Neuronal stem cell (in vitro differentiated cells): ENCODE measurements around the gene GADD45G.

Experiments used
- DNase-seq: peaks from one replicate; pipeline ENCODE4 v3.0.0-alpha.2; 2013; ENCODE audit warnings: low spot score
- H2AFZ ChIP-seq: one replicate; pipeline ENCODE4 v1.6.1; 2013; ENCODE audit warnings: mild to moderate bottlenecking, low read length, inconsistent platforms
- H2AK5ac ChIP-seq: 2 replicates; pipeline ENCODE4 v1.6.1; 2013; ENCODE audit warnings: low read depth, mild to moderate bottlenecking, inconsistent platforms, low read length, moderate library complexity, mixed read lengths
- H2BK120ac ChIP-seq: 2 replicates; pipeline ENCODE4 v1.6.1; 2013; ENCODE audit warnings: low read depth, mild to moderate bottlenecking, inconsistent platforms, low read length, moderate library complexity, mixed read lengths
- H2BK12ac ChIP-seq: one replicate; pipeline ENCODE4 v1.6.1; 2013; ENCODE audit warnings: low read length, inconsistent platforms
- H2BK15ac ChIP-seq: 2 replicates; pipeline ENCODE4 v1.6.1; 2013; ENCODE audit warnings: mild to moderate bottlenecking, low read length, inconsistent platforms, mixed read lengths
- H2BK5ac ChIP-seq: one replicate; pipeline ENCODE4 v1.6.1; 2013; ENCODE audit warnings: inconsistent platforms, mild to moderate bottlenecking, low read length, moderate library complexity
- H3K14ac ChIP-seq: one replicate; pipeline ENCODE4 v1.6.1; 2013; ENCODE audit warnings: low read length, inconsistent platforms
- H3K18ac ChIP-seq: 2 replicates; pipeline ENCODE4 v1.6.1; 2013; ENCODE audit warnings: low read length, inconsistent platforms
- H3K23ac ChIP-seq: 2 replicates; pipeline ENCODE4 v1.6.1; 2013; ENCODE audit warnings: low read depth, mild to moderate bottlenecking, mixed read lengths, low read length, inconsistent platforms; ENCODE audit not compliant: poor library complexity
- H3K27ac ChIP-seq: replicated peaks from 3 replicates; pipeline ENCODE4 v1.5.1; 2013; ENCODE audit warnings: low read length, inconsistent platforms
- H3K27me3 ChIP-seq, 3 experiments: 2 replicates each; pipeline ENCODE4 v1.6.1; 2013; ENCODE audit warnings: low read length in 3 of 3, mild to moderate bottlenecking in 2 of 3, inconsistent platforms in 1 of 3, low read depth in 1 of 3, mixed read lengths in 1 of 3, moderate library complexity in 1 of 3; ENCODE audit not compliant: control insufficient read depth in 3 of 3, insufficient read depth in 3 of 3
- H3K36me3 ChIP-seq, 2 donors: replicated peaks in 1 of 2; 2 replicates each; pipeline ENCODE4 v1.6.1; 2013; ENCODE audit warnings: low read length in 2 of 2; ENCODE audit not compliant: control insufficient read depth in 2 of 2, insufficient read depth in 2 of 2
- H3K4ac ChIP-seq: 2 replicates; pipeline ENCODE4 v1.6.1; 2013; ENCODE audit warnings: inconsistent platforms, mild to moderate bottlenecking, low read length, moderate library complexity
- H3K4me1 ChIP-seq, 2 donors: 1 replicate in 1 of 2; 2 replicates in 1 of 2; pipeline ENCODE4 v1.6.1; 2013; ENCODE audit warnings: low read length in 2 of 2, low read depth in 1 of 2; ENCODE audit not compliant: control insufficient read depth in 2 of 2, insufficient read depth in 1 of 2
- H3K4me2 ChIP-seq: one replicate; pipeline ENCODE4 v1.6.1; 2013; ENCODE audit warnings: mild to moderate bottlenecking, low read length, inconsistent platforms; ENCODE audit not compliant: insufficient read depth, poor library complexity, severe bottlenecking
- H3K4me3 ChIP-seq, 2 donors: 2 replicates each; pipeline ENCODE4 v1.5.1; 2013; ENCODE audit warnings: low read length in 2 of 2, mild to moderate bottlenecking in 2 of 2, inconsistent platforms in 1 of 2, moderate library complexity in 1 of 2
- H3K79me1 ChIP-seq: one replicate; pipeline ENCODE4 v1.6.1; 2013; ENCODE audit warnings: low read depth, mild to moderate bottlenecking, inconsistent platforms, low read length, moderate library complexity
- H3K9ac ChIP-seq: one replicate; pipeline ENCODE4 v1.6.1; 2013; ENCODE audit warnings: mild to moderate bottlenecking, low read depth, low read length, inconsistent platforms; ENCODE audit not compliant: poor library complexity
- H3K9me3 ChIP-seq, 2 donors: replicated peaks in 1 of 2; 2 replicates each; pipeline versions ENCODE3 to v1.6.1; 2013; ENCODE audit warnings: low read length in 2 of 2, mild to moderate bottlenecking in 2 of 2, inconsistent platforms in 1 of 2, low read depth in 1 of 2, mixed read lengths in 1 of 2, moderate library complexity in 1 of 2; ENCODE audit not compliant: control insufficient read depth in 2 of 2, insufficient read depth in 1 of 2
- H4K8ac ChIP-seq: one replicate; pipeline ENCODE4 v1.6.1; 2013; ENCODE audit warnings: low read depth, mild to moderate bottlenecking, inconsistent platforms, low read length, moderate library complexity
- H4K91ac ChIP-seq: one replicate; pipeline ENCODE4 v1.6.1; 2013; ENCODE audit warnings: low read length, low read depth, mild to moderate bottlenecking, inconsistent platforms; ENCODE audit not compliant: poor library complexity
- WGBS, 2 donors: extraction: QIAGEN DNeasy Blood & Tissue Kit; methylation state at CpG; one replicate each; pipeline ENCODE4 v1.1.7; 2013; ENCODE audit warnings: missing lambda C conversion rate in 2 of 2, mixed read lengths in 1 of 2; ENCODE audit not compliant: insufficient read length in 2 of 2, insufficient replicate concordance in 1 of 2; ENCODE audit errors: extremely low coverage in 2 of 2; 5-methylcytosine and 5-hydroxymethylcytosine counted together

GADD45G gene

GRCh38 chr9:89590415-89590814, 14.4 kb upstream of the GADD45G start:
- no peak overlapping the region for H2BK120ac ChIP-seq
- no peaks in the 10 kb centered on the region for H3K9me3 ChIP-seq
- no peak for DNase-seq
- H3K23ac ChIP-seq: no peak overlapping the region
- H3K27ac ChIP-seq: no peak overlapping the region
- no peak overlapping the region for H3K9ac ChIP-seq
- H3K14ac ChIP-seq: no peak overlapping the region
- no peak overlapping the region for H3K4me2 ChIP-seq
- H3K36me3 ChIP-seq: no peaks in the 10 kb centered on the region
- H4K91ac ChIP-seq: no peak overlapping the region
- no peak overlapping the region for H2BK5ac ChIP-seq
- H3K4me1 ChIP-seq: peaks cover 0 to 6% of the 10 kb centered on the region in 2 donors
- no peak overlapping the region for H3K18ac ChIP-seq
- no peak overlapping the region for H3K4ac ChIP-seq
- H3K27me3 ChIP-seq: peaks cover 0 to 33% (median 0%) of the 10 kb centered on the region in 3 experiments
- WGBS, 2 donors: no CpG with 5 or more reads among the region's 2 CpGs
- H3K79me1 ChIP-seq: no peaks in the 10 kb centered on the region
- H3K4me3 ChIP-seq: no peak overlapping the region
- H4K8ac ChIP-seq: no peak overlapping the region
- H2AK5ac ChIP-seq: no peak overlapping the region
- H2BK15ac ChIP-seq: no peak overlapping the region
- H2AFZ ChIP-seq: no peak overlapping the region
- no peak overlapping the region for H2BK12ac ChIP-seq

DNA sequence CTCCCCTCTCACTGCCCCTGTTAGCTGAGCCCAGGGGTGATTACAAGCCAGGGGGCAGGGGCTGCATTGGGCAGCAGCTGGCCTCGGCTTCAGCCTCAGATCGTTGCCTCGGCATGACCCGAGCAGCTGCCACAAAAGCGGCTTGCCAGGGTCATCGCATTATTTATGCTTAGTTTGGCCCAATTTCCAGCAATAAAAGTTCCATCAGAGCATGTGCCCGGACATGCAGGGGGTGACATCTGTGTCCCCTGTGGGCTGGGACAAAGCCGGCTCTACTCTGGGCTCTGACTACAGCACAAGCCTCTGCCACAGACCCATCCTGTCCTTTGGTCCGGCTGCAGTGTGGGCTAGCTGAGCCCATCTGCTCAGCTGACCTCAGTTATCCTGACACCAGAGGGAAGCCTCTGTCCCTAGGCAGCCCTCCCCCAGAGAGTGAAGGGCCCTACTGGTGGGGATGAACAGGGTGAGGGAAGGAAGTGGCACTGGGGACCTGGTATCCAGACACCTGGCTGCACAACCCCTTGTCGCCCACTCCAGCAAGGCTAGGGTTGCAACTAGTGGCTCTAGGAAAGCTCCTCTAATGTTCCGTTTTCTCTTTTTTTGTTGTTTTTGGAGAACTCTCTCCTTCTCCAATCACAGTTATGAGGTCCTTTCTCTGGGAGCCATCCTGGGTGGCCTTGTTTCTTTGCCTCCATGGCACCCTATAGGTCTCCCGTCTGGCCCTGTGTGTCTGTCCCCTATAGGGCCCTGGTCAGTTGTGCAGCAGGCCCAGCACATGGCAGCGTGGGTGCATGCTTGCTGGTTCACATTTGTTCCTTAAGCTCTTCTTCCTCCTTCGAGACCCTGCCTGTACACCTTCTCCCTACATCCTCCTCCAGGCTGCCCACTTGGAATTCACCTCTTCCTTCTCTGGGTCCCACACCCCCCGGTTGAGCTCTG, 13.3 kb upstream of the GADD45G start:
- Histone ChIP-seq H3K4me3 (peak overlapping the region in 1 of 2 donors; percentile 27), H3K27ac (no peak overlapping the region), H3K14ac (peak overlapping the region; percentile 26), H2AFZ (no peak overlapping the region), H3K9me3 (no peaks in the 10 kb centered on the region), H2BK15ac (peak overlapping the region; percentile 14), H3K4me1 (peaks cover 0 to 6% of the 10 kb centered on the region in 2 donors), H2AK5ac (no peak overlapping the region), H3K4ac (no peak overlapping the region), H4K8ac (no peak overlapping the region), H3K4me2 (no peak overlapping the region), H3K36me3 (no peaks in the 10 kb centered on the region), H4K91ac (no peak overlapping the region), H2BK120ac (no peak overlapping the region), H2BK12ac (no peak overlapping the region), H3K23ac (peak overlapping the region; percentile 27), H3K27me3 (peaks cover 0 to 41% (median 0%) of the 10 kb centered on the region in 3 experiments), H3K18ac (peak overlapping the region; percentile 69), H3K9ac (no peak overlapping the region), H2BK5ac (peak overlapping the region; percentile 17), H3K79me1 (no peaks in the 10 kb centered on the region)
- WGBS, 2 donors: no CpG with 5 or more reads among the region's 15 CpGs
- no peak for DNase-seq

DNA sequence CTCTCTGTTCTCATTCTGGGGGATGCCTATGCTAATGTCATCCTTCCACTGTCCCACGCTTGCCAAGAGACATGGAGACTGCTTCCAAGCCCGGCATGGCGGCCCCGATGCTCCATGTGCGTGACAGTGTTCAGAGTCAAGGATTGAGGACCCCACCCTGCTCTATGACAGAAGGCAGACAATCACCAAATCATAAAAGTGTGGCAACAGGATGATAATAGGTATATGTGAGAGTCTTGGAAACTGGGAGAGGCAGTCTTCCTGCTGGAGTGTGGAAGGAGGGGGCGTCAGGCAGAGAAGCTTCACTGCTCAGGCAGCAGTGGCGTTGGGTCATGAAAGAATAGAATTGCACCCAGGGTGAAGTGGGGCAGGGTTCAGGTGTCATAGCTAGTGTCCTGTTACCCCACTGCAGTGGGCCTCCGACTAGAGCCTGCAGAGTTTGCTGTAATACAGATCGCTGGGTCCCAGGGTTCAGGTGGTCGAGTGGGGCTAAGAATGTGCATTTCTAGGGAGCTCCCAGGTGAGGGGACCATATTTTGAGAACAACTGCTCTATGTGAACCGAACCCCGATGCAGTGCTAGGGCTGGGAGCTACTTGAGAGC, 12.5 kb upstream of the GADD45G start:
- no peak for DNase-seq
- no peak overlapping the region for H4K8ac ChIP-seq
- no peaks in the 10 kb centered on the region for H3K79me1 ChIP-seq
- peaks cover 0 to 45% (median 0%) of the 10 kb centered on the region in 3 experiments for H3K27me3 ChIP-seq
- no peak overlapping the region for H2BK12ac ChIP-seq
- H3K4ac ChIP-seq: no peak overlapping the region
- no peak overlapping the region for H3K4me2 ChIP-seq
- H3K23ac ChIP-seq: no peak overlapping the region
- H3K4me3 ChIP-seq: no peak overlapping the region
- H2BK15ac ChIP-seq: no peak overlapping the region
- H3K36me3 ChIP-seq: no peaks in the 10 kb centered on the region
- H3K27ac ChIP-seq: no peak overlapping the region
- no peak overlapping the region for H3K9ac ChIP-seq
- H3K9me3 ChIP-seq: no peaks in the 10 kb centered on the region
- H2AFZ ChIP-seq: no peak overlapping the region
- no peak overlapping the region for H3K14ac ChIP-seq
- peaks cover 0 to 6% of the 10 kb centered on the region in 2 donors for H3K4me1 ChIP-seq
- WGBS, 2 donors: no CpG with 5 or more reads among the region's 12 CpGs
- H3K18ac ChIP-seq: no peak overlapping the region
- H2BK120ac ChIP-seq: no peak overlapping the region
- no peak overlapping the region for H4K91ac ChIP-seq
- no peak overlapping the region for H2BK5ac ChIP-seq
- H2AK5ac ChIP-seq: no peak overlapping the region
